HG03521 (cell line): ENCODE measurements around the gene BRSK2.
"Not testable (repeated sequence)": the region's sequence is repeated elsewhere in the genome, so short reads cannot be mapped to it uniquely, and the experiment has no call there.

ENCODE experiments used
- ATAC-seq: cut with Tn5 transposase; IDR thresholded peaks from one replicate; pipeline ENCODE4 v1.9.1; 2021; ENCODE audit warnings: mild to moderate bottlenecking, moderate library complexity; ENCODE audit not compliant: unreplicated experiment

The BRSK2 gene

GRCh38 chr11:1389932-1390568 lies at the start of gene BRSK2:
BRSK2 (plus strand) TSS chr11:1389934; CDS start chr11:1390285, 351 bp downstream.
- no peak for ATAC-seq

- no peak for ATAC-seq
Observed at GRCh38 chr11:1340111-1340510, 49.6 kb upstream of the BRSK2 start.

GRCh38 chr11:1341226-1341625 lies 48.5 kb upstream of the BRSK2 start:
- not testable (repeated sequence) for ATAC-seq

- no peak for ATAC-seq
Observed at GRCh38 chr11:1341928-1342524, 47.7 kb upstream of the BRSK2 start.

- no peak for ATAC-seq
Observed at GRCh38 chr11:1342946-1343345, 46.8 kb upstream of the BRSK2 start.

- ATAC-seq, result no peak
Observed at GRCh38 chr11:1343391-1344055, 46.2 kb upstream of the BRSK2 start.

- no peak for ATAC-seq
Observed at GRCh38 chr11:1344056-1344635, 45.6 kb upstream of the BRSK2 start.

- no peak for ATAC-seq
Observed at GRCh38 chr11:1345737-1346513, 43.8 kb upstream of the BRSK2 start.

GRCh38 chr11:1346669-1347390 lies 42.9 kb upstream of the BRSK2 start:
- ATAC-seq, result no peak

- ATAC-seq, result not testable (repeated sequence)
Observed at GRCh38 chr11:1347411-1347999, 42.2 kb upstream of the BRSK2 start.

GRCh38 chr11:1348146-1348795 lies 41.5 kb upstream of the BRSK2 start:
- no peak for ATAC-seq

- no peak for ATAC-seq
Observed at GRCh38 chr11:1348796-1349326, 40.9 kb upstream of the BRSK2 start.

GRCh38 chr11:1349327-1350041 lies 40.2 kb upstream of the BRSK2 start:
- ATAC-seq, result no peak

GRCh38 chr11:1350086-1350725 lies 39.5 kb upstream of the BRSK2 start:
- ATAC-seq, result no peak

GRCh38 chr11:1351278-1351937 lies 38.3 kb upstream of the BRSK2 start:
- no peak for ATAC-seq

GRCh38 chr11:1352696-1353382 lies 36.9 kb upstream of the BRSK2 start:
- ATAC-seq, result no peak
